H1 (cell line): ENCODE results near the gene PDE1C. TPM values are rescaled to one million over a fixed set of nuclear protein-coding genes. Genes with fewer than 3 reads are reported as not detected.

Experiments
- CTCF ChIA-PET: fragments of 300-600 bp; sonication (Branson Sonifier 250); formaldehyde crosslinking; loops from one replicate; lab custom pipeline; 2021; ENCODE audit not compliant: partially characterized antibody; lab: Charles Lee
- POLR2A ChIA-PET: fragments of 300-600 bp; sonication (Branson Sonifier 250); formaldehyde crosslinking; loops from one replicate; lab custom pipeline; 2021; ENCODE audit warnings: inconsistent platforms; ENCODE audit not compliant: partially characterized antibody; lab: Charles Lee
- DNase-seq, 2 experiments: peaks; one replicate each; pipeline versions ENCODE4 v3.0.0 to v3.0.0-alpha.2; 2010 to 2022; ENCODE audit warnings: low spot score in 2 of 2, low read depth in 1 of 2, mixed read lengths in 1 of 2
- FAIRE-seq: peaks from 2 replicates; lab custom pipeline; 2011; peaks lifted over from hg19 to GRCh38; lab: Jason Lieb, UNC
- H2AFZ ChIP-seq: 2 replicates; pipeline ENCODE4 v1.8.1; 2012; ENCODE audit warnings: low read length, inconsistent platforms
- H2AK5ac ChIP-seq: 2 replicates; pipeline ENCODE4 v1.6.1; 2013; ENCODE audit warnings: low read depth, low read length
- H2BK120ac ChIP-seq: replicated peaks from 2 replicates; pipeline ENCODE3; 2013; ENCODE audit warnings: low read depth, low read length, inconsistent platforms
- H2BK12ac ChIP-seq: 2 replicates; pipeline ENCODE4 v1.6.1; 2013; ENCODE audit warnings: low read depth, low read length
- H2BK15ac ChIP-seq: 2 replicates; pipeline ENCODE4 v1.6.1; 2013; ENCODE audit warnings: low read length
- H2BK20ac ChIP-seq: 2 replicates; pipeline ENCODE4 v1.6.1; 2013; ENCODE audit warnings: low read length
- H2BK5ac ChIP-seq: 2 replicates; pipeline ENCODE4 v1.6.1; 2013; ENCODE audit warnings: low read depth, low read length
- H3K14ac ChIP-seq: 2 replicates; pipeline ENCODE4 v1.6.1; 2013; ENCODE audit warnings: inconsistent platforms; ENCODE audit not compliant: insufficient read length
- H3K18ac ChIP-seq: 2 replicates; pipeline ENCODE4 v1.6.1; 2013; ENCODE audit warnings: low read length; ENCODE audit errors: extremely low read depth
- H3K23ac ChIP-seq: 2 replicates; pipeline ENCODE4 v1.6.1; 2013; ENCODE audit warnings: inconsistent platforms; ENCODE audit not compliant: insufficient read length
- H3K23me2 ChIP-seq: 2 replicates; pipeline ENCODE4 v1.6.1; 2013; ENCODE audit warnings: low read depth, low read length
- H3K27ac ChIP-seq: 2 replicates; pipeline ENCODE4 v1.6.1; 2011; ENCODE audit warnings: low read depth, low read length, inconsistent platforms
- H3K27me3 ChIP-seq, 4 experiments: replicated peaks in 1 of 4; 1 replicate in 1 of 4; 2 replicates in 3 of 4; pipeline versions ENCODE4 v1.6.1 to v1.8.1; 2011 to 2013; ENCODE audit warnings: low read length in 3 of 4, mild to moderate bottlenecking in 3 of 4, inconsistent platforms in 2 of 4, mixed read lengths in 2 of 4, moderate library complexity in 1 of 4; ENCODE audit not compliant: control insufficient read depth in 3 of 4, insufficient read depth in 3 of 4; ENCODE audit errors: extremely low read depth in 1 of 4
- H3K36me3 ChIP-seq, 4 experiments: 2 replicates each; pipeline versions ENCODE4 v1.6.1 to v1.8.1; 2011 to 2013; ENCODE audit warnings: mild to moderate bottlenecking in 4 of 4, low read length in 3 of 4, moderate library complexity in 2 of 4, control low read depth in 1 of 4, inconsistent platforms in 1 of 4; ENCODE audit not compliant: insufficient read depth in 4 of 4, control insufficient read depth in 2 of 4
- H3K4ac ChIP-seq: replicated peaks from 2 replicates; pipeline ENCODE3; 2013; ENCODE audit warnings: low read length, low read depth, mixed read lengths, inconsistent platforms; ENCODE audit not compliant: insufficient read length
- H3K4me1 ChIP-seq, 4 experiments: replicated peaks in 1 of 4; 1 replicate in 1 of 4; 2 replicates in 3 of 4; pipeline versions ENCODE4 v1.6.1 to v1.8.1; 2011 to 2013; ENCODE audit warnings: low read length in 3 of 4, inconsistent platforms in 2 of 4, mixed read lengths in 1 of 4; ENCODE audit not compliant: insufficient read depth in 4 of 4, control insufficient read depth in 3 of 4
- H3K4me2 ChIP-seq, 2 experiments: 2 replicates each; pipeline versions ENCODE4 v1.6.1 to v1.8.1; 2011 to 2013; ENCODE audit warnings: low read depth in 2 of 2, low read length in 2 of 2, control low read depth in 1 of 2, inconsistent platforms in 1 of 2, mild to moderate bottlenecking in 1 of 2; ENCODE audit not compliant: insufficient read depth in 1 of 2
- H3K4me3 ChIP-seq, 4 experiments: fragments of 200-600, 300-600 bp in 1 of 4; sonication (generic), shearing (Covaris generic), sonication (Bioruptor Twin) in 1 of 4; 2 replicates each; pipeline versions ENCODE4 v1.5.1 to v1.8.1; 2011 to 2016; ENCODE audit warnings: low read length in 4 of 4, low read depth in 3 of 4, control low read depth in 2 of 4, inconsistent platforms in 2 of 4, mild to moderate bottlenecking in 2 of 4, mixed read lengths in 1 of 4, moderate library complexity in 1 of 4; ENCODE audit not compliant: insufficient read depth in 2 of 4; ENCODE audit errors: extremely low read depth in 1 of 4
- H3K56ac ChIP-seq: replicated peaks from 2 replicates; pipeline ENCODE3; 2013; ENCODE audit warnings: low read depth, mild to moderate bottlenecking, mixed read lengths, low read length, inconsistent platforms; ENCODE audit not compliant: insufficient read length
- H3K79me1 ChIP-seq: 2 replicates; pipeline ENCODE4 v1.6.1; 2013; ENCODE audit warnings: low read depth, low read length, control low read depth
- H3K79me2 ChIP-seq, 2 experiments: 2 replicates each; pipeline versions ENCODE4 v1.6.1 to v1.8.1; 2012 to 2013; ENCODE audit warnings: low read length in 2 of 2, mild to moderate bottlenecking in 2 of 2, inconsistent platforms in 1 of 2; ENCODE audit not compliant: insufficient read depth in 2 of 2, control insufficient read depth in 1 of 2
- H3K9ac ChIP-seq, 4 experiments: replicated peaks in 1 of 4; 1 replicate in 1 of 4; 2 replicates in 3 of 4; pipeline versions ENCODE4 v1.6.1 to v1.8.1; 2011 to 2013; ENCODE audit warnings: low read depth in 3 of 4, low read length in 3 of 4, control low read depth in 2 of 4, mild to moderate bottlenecking in 2 of 4, moderate library complexity in 2 of 4, inconsistent platforms in 1 of 4; ENCODE audit errors: extremely low read depth in 1 of 4
- H3K9me3 ChIP-seq, 2 experiments: 2 replicates each; pipeline versions ENCODE4 v1.6.1 to v1.8.1; 2012 to 2013; ENCODE audit warnings: mild to moderate bottlenecking in 2 of 2, moderate library complexity in 2 of 2, control low read depth in 1 of 2, inconsistent platforms in 1 of 2, low read depth in 1 of 2, low read length in 1 of 2, mixed read lengths in 1 of 2; ENCODE audit not compliant: insufficient read depth in 2 of 2
- H4K20me1 ChIP-seq, 2 experiments: replicated peaks in 1 of 2; 2 replicates each; pipeline versions ENCODE3 to v1.8.1; 2011 to 2013; ENCODE audit warnings: inconsistent platforms in 2 of 2, low read length in 2 of 2, mild to moderate bottlenecking in 1 of 2; ENCODE audit not compliant: insufficient read depth in 2 of 2, control insufficient read depth in 1 of 2
- H4K5ac ChIP-seq: 2 replicates; pipeline ENCODE4 v1.6.1; 2013; ENCODE audit warnings: low read length, low read depth, mixed read lengths, inconsistent platforms; ENCODE audit not compliant: insufficient read length
- H4K8ac ChIP-seq: 2 replicates; pipeline ENCODE4 v1.8.0; 2013; ENCODE audit warnings: mild to moderate bottlenecking, moderate library complexity, low read length, inconsistent platforms; ENCODE audit not compliant: insufficient read depth; ENCODE audit errors: extremely low read depth
- H4K91ac ChIP-seq: replicated peaks from 2 replicates; pipeline ENCODE3; 2013; ENCODE audit warnings: low read length, mixed read lengths, inconsistent platforms; ENCODE audit not compliant: insufficient read length
- EZH2 ChIP-seq: fragments of 200-600 bp; sonication (generic); IDR thresholded peaks from 2 replicates; pipeline ENCODE4 v1.7.1; 2012; ENCODE audit warnings: low read depth, mild to moderate bottlenecking, moderate library complexity, low read length, inconsistent platforms; ENCODE audit not compliant: severe bottlenecking
- HDAC2 ChIP-seq, 2 experiments: fragments of 300-600 bp in 1 of 2; sonication (generic) in 1 of 2; IDR thresholded peaks; 2 replicates each; pipeline ENCODE4 v1.6.1; 2011 to 2012; ENCODE audit warnings: low read depth in 2 of 2, low read length in 2 of 2, mild to moderate bottlenecking in 2 of 2, moderate library complexity in 2 of 2, borderline replicate concordance in 1 of 2, inconsistent platforms in 1 of 2
- SP4 ChIP-seq: IDR thresholded peaks from 2 replicates; pipeline ENCODE4 v1.6.1; 2012; ENCODE audit warnings: low read length, inconsistent platforms
- SUZ12 ChIP-seq: fragments of 200-600 bp; sonication (generic); IDR thresholded peaks from 2 replicates; pipeline ENCODE4 v1.6.1; 2012; ENCODE audit warnings: mild to moderate bottlenecking, inconsistent platforms, low read length, moderate library complexity, mixed read lengths
- TAF1 ChIP-seq: IDR thresholded peaks from 2 replicates; pipeline ENCODE4 v1.6.1; 2011; ENCODE audit warnings: mild to moderate bottlenecking, low read depth, low read length
- WGBS, 2 experiments: shearing (Covaris generic) in 1 of 2; methylation state at CpG; one replicate each; pipeline versions ENCODE4 v1.1.6 to v1.1.7; 2013 to 2015; ENCODE audit warnings: low lambda C conversion rate in 2 of 2, mixed read lengths in 2 of 2, inconsistent platforms in 1 of 2, low coverage in 1 of 2, missing lambda C conversion rate in 1 of 2; ENCODE audit not compliant: insufficient replicate concordance in 2 of 2, insufficient coverage in 1 of 2, insufficient read length in 1 of 2; ENCODE audit errors: extremely low coverage in 1 of 2, missing lambda C conversion rate in 1 of 2; 5-methylcytosine and 5-hydroxymethylcytosine counted together
- polyA plus RNA-seq, 7 experiments: library from polyadenylated mRNA; depleted of rRNA in 3 of 7; stranded (reverse) in 5 of 7; unstranded in 2 of 7; fragments of >200 nt in 5 of 7; fragments of 200-250 nt in 2 of 7; gene quantifications; 1 replicate in 5 of 7; 2 replicates in 1 of 7; 4 replicates in 1 of 7; pipeline versions ENCODE4 v1.2.1 to v1.2.3, GENCODE V29; 2011 to 2013; ENCODE audit warnings: missing spikeins in 2 of 7, mixed read lengths in 2 of 7
- total RNA-seq: library from RNA; stranded (reverse); fragmentation: NEBNext Ultra II Directional; extraction: Animal tissue kit (Norgen Biotek cat#: 25700); gene quantifications from 2 replicates; pipeline ENCODE4 v1.2.1, GENCODE V29; 2021

Gene PDE1C
- total and polyA plus RNA-seq, 2 of the 8 experiments (the other 6 are each of a cell fraction or from before 2014, with no cell fraction given), result 0.11 to 1.1 TPM

- H3K4me1 ChIP-seq, result no peaks in the 10 kb centered on the region
- H3K14ac ChIP-seq, result no peak overlapping the region
- H2BK15ac ChIP-seq, result no peak overlapping the region
- no peak overlapping the region for H2BK5ac ChIP-seq
- H2AK5ac ChIP-seq, result no peak overlapping the region
- FAIRE-seq (no peak), DNase-seq (no peak)
- no peak overlapping the region for H3K9ac ChIP-seq
- peaks cover 5 to 31% (median 20%) of the 10 kb centered on the region in 4 experiments for H3K27me3 ChIP-seq
- H3K18ac ChIP-seq, result no peak overlapping the region
- no peak overlapping the region for H4K5ac ChIP-seq
- H3K9me3 ChIP-seq, result no peaks in the 10 kb centered on the region
- TF ChIP-seq HDAC2 (IDR thresholded peaks at IDR 0.05; ENCODE audit: borderline replicate concordance in 1 of 2, low read depth in 2 of 2, low read length in 2 of 2) (no peak), TAF1 (no peak), SP4 (no peak), EZH2 (no peak), SUZ12 (no peak)
- H3K79me1 ChIP-seq, result no peaks in the 10 kb centered on the region
- no peaks in the 10 kb centered on the region for H3K23me2 ChIP-seq
- H2BK12ac ChIP-seq, result no peak overlapping the region
- H2AFZ ChIP-seq, result no peak overlapping the region
- no peaks in the 10 kb centered on the region for H3K36me3 ChIP-seq
- H4K91ac ChIP-seq, result no peak overlapping the region
- POLR2A ChIA-PET, result no interaction called here
- CTCF ChIA-PET, result interaction anchor here (0.7 to 6.7 kb wide), 28 partner anchors 9 to 712 kb away, joined by 3 to 60 read pairs (median 4); no protein-coding TSS in a partner anchor
- no peaks in the 10 kb centered on the region for H3K79me2 ChIP-seq
- no peak overlapping the region for H3K4me2 ChIP-seq
- H2BK20ac ChIP-seq, result no peak overlapping the region
- no peak overlapping the region for H2BK120ac ChIP-seq
- H3K4me3 ChIP-seq, result no peak overlapping the region
- no peak overlapping the region for H3K27ac ChIP-seq
- WGBS, 2 experiments, result 39% methylated on average over 2 of the region's 2 CpGs; no CpG with 5 or more reads in 1 of the 2 experiments
- H4K20me1 ChIP-seq, result peaks cover 0 to 2% of the 10 kb centered on the region in 2 experiments
- H3K56ac ChIP-seq, result no peak overlapping the region
- H4K8ac ChIP-seq, result no peak overlapping the region
- no peak overlapping the region for H3K23ac ChIP-seq
- H3K4ac ChIP-seq, result no peak overlapping the region
Measured at GRCh38 chr7:31783221-31783620, 287.0 kb downstream of the PDE1C start.
